Activated CD4-positive, alpha-beta T cell treated with anti-CD3 and anti-CD28 coated beads, Interleukin-2, amount 10 ng/mL, durations not matched to agents 7 days and 5 days (primary cell): ENCODE measurements around the gene TMEM271. TPM values are rescaled to one million over a fixed set of nuclear protein-coding genes. Genes with fewer than 3 reads are reported as not detected.

Source experiments
- CTCF ChIA-PET: fragments of 350-600 bp; sonication (Branson Sonifier 250); formaldehyde crosslinking; loops from one replicate; lab custom pipeline; 2021; ENCODE audit warnings: antibody characterized with exemption; lab: Charles Lee
- POLR2A ChIA-PET: fragments of 350-600 bp; sonication (Branson Sonifier 250); formaldehyde crosslinking; loops from one replicate; lab custom pipeline; 2021; ENCODE audit warnings: antibody characterized with exemption; lab: Charles Lee
- DNase-seq: peaks from one replicate; pipeline ENCODE4 v3.0.0-alpha.2; 2020
- H3K27ac Mint-ChIP-seq: one replicate; pipeline ENCODE4 v1.8.0; 2021; ENCODE audit warnings: mild to moderate bottlenecking, moderate library complexity, mixed read lengths
- H3K27me3 Mint-ChIP-seq: one replicate; pipeline ENCODE4 v1.8.0; 2021; ENCODE audit warnings: mixed read lengths
- H3K36me3 Mint-ChIP-seq: one replicate; pipeline ENCODE4 v1.8.0; 2021; ENCODE audit warnings: low read depth, mixed read lengths
- H3K4me1 Mint-ChIP-seq: one replicate; pipeline ENCODE4 v1.8.0; 2021; ENCODE audit warnings: mixed read lengths
- H3K4me3 Mint-ChIP-seq: one replicate; pipeline ENCODE4 v1.8.0; 2021; ENCODE audit warnings: mild to moderate bottlenecking, moderate library complexity, mixed read lengths
- H3K9me3 Mint-ChIP-seq: one replicate; pipeline ENCODE4 v1.8.0; 2021; ENCODE audit warnings: mixed read lengths
- total RNA-seq, 2 experiments: library from RNA; stranded (reverse); gene quantifications; one replicate each; pipeline ENCODE4 v1.2.3, GENCODE V29; 2021

TMEM271 gene
- total RNA-seq, 2 experiments from 2014 or later, result not detected

GRCh38 chr4:616911-617643, 41.0 kb upstream of the TMEM271 start:
- Mint-ChIP-seq H3K9me3 (peaks cover under 1% of the 10 kb centered on the region), H3K4me1 (no peaks in the 10 kb centered on the region), H3K4me3 (no peak overlapping the region), H3K36me3 (no peaks in the 10 kb centered on the region), H3K27ac (no peak overlapping the region), H3K27me3 (peaks cover 5% of the 10 kb centered on the region)
- DNase-seq, result no peak
- POLR2A ChIA-PET, result no interaction called here
- CTCF ChIA-PET, result no interaction called here

DNA sequence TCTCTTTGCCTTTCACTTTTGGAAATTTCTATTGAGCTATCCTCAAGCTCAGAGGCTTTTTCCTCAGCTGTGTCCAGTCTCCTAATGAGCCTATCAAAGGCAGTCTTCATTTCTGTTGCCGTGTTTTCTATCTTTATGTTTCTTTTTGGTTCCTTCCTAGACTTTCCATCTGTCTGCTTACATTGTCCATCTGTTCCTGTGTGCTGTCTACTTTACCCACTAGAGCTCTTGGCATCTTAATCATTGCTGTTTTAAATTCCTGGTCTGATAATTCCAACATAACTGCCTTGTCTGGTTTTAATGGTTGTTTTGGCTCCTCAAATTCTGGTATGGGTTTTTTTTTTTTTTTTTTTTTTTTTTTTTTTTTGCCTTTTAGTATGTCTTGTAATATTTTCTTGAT, 40.0 kb upstream of the TMEM271 start:
- DNase-seq, result no peak
- ChIA-PET CTCF (no interaction called here), POLR2A (no interaction called here)
- no peaks in the 10 kb centered on the region for H3K9me3 Mint-ChIP-seq
- no peaks in the 10 kb centered on the region for H3K4me1 Mint-ChIP-seq
- H3K36me3 Mint-ChIP-seq, result no peaks in the 10 kb centered on the region
- H3K27ac Mint-ChIP-seq, result no peak overlapping the region
- H3K27me3 Mint-ChIP-seq, result peaks cover 5% of the 10 kb centered on the region
- H3K4me3 Mint-ChIP-seq, result no peak overlapping the region

GRCh38 chr4:613126-613525, 37.0 kb upstream of the TMEM271 start:
- H3K4me3 Mint-ChIP-seq, result no peak overlapping the region
- POLR2A ChIA-PET, result no interaction called here
- DNase-seq, result no peak
- H3K9me3 Mint-ChIP-seq, result peaks cover 4% of the 10 kb centered on the region
- CTCF ChIA-PET, result no interaction called here
- H3K4me1 Mint-ChIP-seq, result no peaks in the 10 kb centered on the region
- H3K27ac Mint-ChIP-seq, result no peak overlapping the region
- peaks cover 9% of the 10 kb centered on the region for H3K27me3 Mint-ChIP-seq
- no peaks in the 10 kb centered on the region for H3K36me3 Mint-ChIP-seq

- DNase-seq, result no peak
- Mint-ChIP-seq H3K27ac (no peak overlapping the region), H3K9me3 (peaks cover 4% of the 10 kb centered on the region), H3K36me3 (no peaks in the 10 kb centered on the region), H3K4me1 (no peaks in the 10 kb centered on the region), H3K27me3 (peaks cover 9% of the 10 kb centered on the region), H3K4me3 (no peak overlapping the region)
- ChIA-PET POLR2A (no interaction called here), CTCF (no interaction called here)
These were observed 36.6 kb upstream of the TMEM271 start for GRCh38 chr4:612749-613125.

DNA sequence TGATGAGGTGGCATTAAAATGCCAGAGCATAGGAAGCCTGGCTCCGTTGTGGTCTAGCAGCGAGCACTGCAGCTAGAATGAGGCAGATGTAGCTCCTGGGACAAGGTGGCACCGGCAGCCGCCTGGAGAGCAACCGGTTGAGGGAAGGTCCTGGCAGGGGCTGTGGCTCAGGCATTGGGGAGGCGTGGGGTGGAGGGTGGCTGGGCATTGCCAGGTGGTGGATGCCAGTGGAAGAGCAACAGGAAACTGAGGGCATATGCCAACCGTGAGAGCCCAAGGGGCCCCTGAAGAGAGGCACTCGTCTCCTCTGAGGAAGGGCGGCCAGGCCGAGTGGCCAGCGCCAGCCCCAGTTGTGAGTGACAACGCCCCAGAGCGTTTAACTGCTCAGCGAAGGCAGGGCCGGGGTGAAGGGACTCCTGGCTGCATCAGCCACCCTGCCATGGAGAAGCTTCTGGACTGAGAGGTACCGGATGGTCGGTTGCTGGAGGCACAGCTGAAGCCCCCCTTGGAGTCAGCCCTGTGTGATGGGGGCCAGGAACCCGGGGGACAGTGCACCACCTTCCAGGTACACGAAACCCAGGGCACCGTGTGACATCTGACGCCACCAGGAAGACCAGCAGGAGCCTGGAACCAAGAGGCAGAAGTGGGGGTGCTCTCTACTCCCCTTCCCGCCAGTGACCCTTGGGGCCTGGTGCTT, 36.1 kb upstream of the TMEM271 start:
- Mint-ChIP-seq H3K4me1 (no peaks in the 10 kb centered on the region), H3K9me3 (peaks cover 4% of the 10 kb centered on the region), H3K27me3 (peaks cover 9% of the 10 kb centered on the region), H3K27ac (no peak overlapping the region), H3K36me3 (no peaks in the 10 kb centered on the region), H3K4me3 (no peak overlapping the region)
- ChIA-PET CTCF (no interaction called here), POLR2A (no interaction called here)
- no peak for DNase-seq

DNA sequence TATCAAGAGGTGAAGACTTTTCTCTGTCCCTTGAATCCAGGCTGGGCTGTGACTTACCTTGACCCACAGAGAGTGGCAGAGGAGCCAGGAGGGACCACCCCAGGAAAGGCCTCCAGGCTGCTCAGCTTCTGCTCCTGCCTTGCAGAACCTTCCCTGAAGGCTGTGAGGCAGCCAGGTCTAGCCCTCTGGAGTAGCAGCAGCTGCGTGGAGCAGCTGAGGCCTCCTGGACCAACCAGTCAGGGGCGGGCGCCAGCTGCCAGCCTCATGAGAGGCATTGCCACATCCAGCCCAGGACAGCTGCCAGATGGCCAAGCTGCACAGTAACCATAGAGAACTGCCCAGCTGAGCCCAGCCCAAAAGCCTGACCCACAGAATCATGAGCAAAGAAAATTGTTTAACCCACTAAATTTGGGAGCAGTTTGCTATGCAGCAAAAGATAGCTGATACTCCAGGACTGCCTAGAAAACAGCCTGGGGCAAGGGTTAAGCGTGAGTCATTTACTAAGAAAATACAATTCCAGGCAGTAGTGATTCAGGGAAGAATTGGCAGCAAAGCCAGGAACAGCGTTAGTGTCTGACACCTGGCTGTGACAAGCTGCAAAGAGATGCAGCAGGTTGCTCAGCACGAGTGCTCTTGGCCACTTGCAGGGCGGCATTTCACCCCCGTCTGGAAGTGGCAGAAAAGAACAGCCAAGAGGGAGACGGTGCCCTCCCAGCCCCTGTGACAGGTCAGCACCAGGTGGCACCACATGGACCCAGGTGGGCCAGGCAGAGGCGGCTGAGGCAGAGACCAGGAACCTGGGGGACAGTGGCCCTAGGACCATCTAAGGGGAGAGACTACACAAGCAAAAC, 34.5 kb upstream of the TMEM271 start:
- Mint-ChIP-seq H3K27me3 (peaks cover 7% of the 10 kb centered on the region), H3K9me3 (peaks cover 4% of the 10 kb centered on the region)
- DNase-seq, result no peak

DNA sequence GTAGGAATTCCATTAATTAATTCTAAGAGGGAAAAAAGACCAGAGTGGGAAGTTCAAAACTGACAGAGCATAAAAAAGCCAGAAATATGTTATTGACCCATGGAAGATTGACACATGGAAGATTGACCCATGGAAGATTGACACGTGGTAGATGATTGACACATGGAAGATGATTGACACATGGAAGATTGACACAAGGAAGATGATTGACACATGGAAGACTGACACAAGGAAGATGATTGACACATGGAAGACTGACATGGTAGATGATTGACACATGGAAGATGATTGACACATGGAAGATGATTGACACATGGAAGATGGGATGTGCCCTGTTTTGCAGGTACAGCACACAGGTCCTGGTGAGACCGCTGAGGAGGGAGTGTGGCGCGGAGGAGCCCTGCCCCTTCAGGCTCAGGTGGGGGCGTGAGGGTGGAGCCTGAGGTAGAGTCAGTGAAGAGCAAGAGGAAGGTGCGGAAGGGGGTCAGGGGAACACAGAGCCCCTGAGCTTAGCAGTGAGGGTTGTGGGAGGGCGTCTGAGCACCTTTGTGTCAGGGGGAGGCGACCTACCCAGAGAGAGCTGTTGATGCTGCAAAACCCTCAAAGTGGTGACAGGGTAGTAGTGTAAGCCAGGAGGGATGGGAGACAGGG, 33.4 kb upstream of the TMEM271 start:
- Mint-ChIP-seq H3K9me3 (peaks cover 4% of the 10 kb centered on the region), H3K36me3 (no peaks in the 10 kb centered on the region), H3K4me1 (no peaks in the 10 kb centered on the region), H3K27ac (no peak overlapping the region), H3K4me3 (no peak overlapping the region), H3K27me3 (peaks cover 3% of the 10 kb centered on the region)
- DNase-seq, result no peak
- CTCF ChIA-PET, result no interaction called here
- POLR2A ChIA-PET, result no interaction called here

More for the DNA sequence above, 34.5 kb upstream of the TMEM271 start:
- no peak overlapping the region for H3K27ac Mint-ChIP-seq
- CTCF ChIA-PET, result no interaction called here
- POLR2A ChIA-PET, result no interaction called here
- H3K4me3 Mint-ChIP-seq, result no peak overlapping the region
- no peaks in the 10 kb centered on the region for H3K36me3 Mint-ChIP-seq
- H3K4me1 Mint-ChIP-seq, result no peaks in the 10 kb centered on the region

DNA sequence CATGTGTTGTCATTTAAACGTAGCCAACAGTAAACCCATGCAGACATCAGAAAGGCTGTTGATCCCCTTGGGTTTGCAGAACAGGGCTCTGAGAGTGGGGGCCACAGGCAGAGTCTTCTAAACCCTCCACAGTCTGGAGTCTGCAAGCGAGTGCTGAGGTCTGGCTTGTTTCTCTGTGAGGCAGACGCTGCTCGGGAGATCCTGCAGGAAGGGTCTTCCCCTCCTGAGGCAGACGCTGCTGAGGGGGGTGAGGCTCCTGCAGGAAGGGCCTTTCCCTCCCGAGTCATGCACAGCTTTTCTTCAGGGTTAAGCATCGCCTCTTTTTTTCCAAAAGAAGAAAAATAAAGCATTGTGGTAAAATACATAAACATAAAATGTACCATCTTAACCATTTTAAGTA, 32.1 kb upstream of the TMEM271 start:
- peaks cover 5% of the 10 kb centered on the region for H3K4me1 Mint-ChIP-seq
- no peak overlapping the region for H3K27ac Mint-ChIP-seq
- H3K4me3 Mint-ChIP-seq, result no peak overlapping the region
- H3K27me3 Mint-ChIP-seq, result peaks cover 3% of the 10 kb centered on the region
- H3K9me3 Mint-ChIP-seq, result peaks cover 4% of the 10 kb centered on the region
- no peaks in the 10 kb centered on the region for H3K36me3 Mint-ChIP-seq
- no peak for DNase-seq
- POLR2A ChIA-PET, result no interaction called here
- CTCF ChIA-PET, result no interaction called here

- Mint-ChIP-seq H3K9me3 (peaks cover 4% of the 10 kb centered on the region), H3K27ac (no peak overlapping the region), H3K36me3 (no peaks in the 10 kb centered on the region), H3K4me3 (no peak overlapping the region), H3K4me1 (peaks cover 5% of the 10 kb centered on the region), H3K27me3 (peaks cover 3% of the 10 kb centered on the region)
- no peak for DNase-seq
- ChIA-PET CTCF (interaction anchor here (1.4 kb wide), 1 partner anchor 13 kb away, joined by 3 read pairs; no protein-coding TSS in a partner anchor), POLR2A (no interaction called here)
These were observed 29.8 kb upstream of the TMEM271 start for GRCh38 chr4:605702-606425.

DNA sequence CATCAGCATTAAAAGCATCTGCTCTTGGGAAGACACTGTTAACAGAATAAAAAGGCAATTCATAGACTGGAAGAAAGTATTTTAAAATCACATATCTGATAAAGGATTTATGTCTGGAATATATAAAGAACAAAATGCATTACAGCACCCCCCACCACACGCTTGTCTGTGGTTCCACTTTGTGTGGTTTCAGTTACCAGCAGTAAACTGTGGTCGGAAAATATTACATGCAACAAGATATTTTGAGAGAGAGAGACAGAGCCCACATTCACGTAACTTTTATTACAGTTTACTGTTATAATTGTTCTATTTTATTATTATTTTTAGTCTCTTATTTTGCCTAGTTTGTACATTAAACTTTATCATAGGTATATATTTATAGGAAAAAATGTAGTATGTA, 28.0 kb upstream of the TMEM271 start:
- ChIA-PET POLR2A (no interaction called here), CTCF (no interaction called here)
- no peak overlapping the region for H3K4me3 Mint-ChIP-seq
- no peak for DNase-seq
- peaks cover 5% of the 10 kb centered on the region for H3K4me1 Mint-ChIP-seq
- H3K9me3 Mint-ChIP-seq, result no peaks in the 10 kb centered on the region
- H3K27ac Mint-ChIP-seq, result no peak overlapping the region
- H3K36me3 Mint-ChIP-seq, result no peaks in the 10 kb centered on the region
- no peaks in the 10 kb centered on the region for H3K27me3 Mint-ChIP-seq

DNA sequence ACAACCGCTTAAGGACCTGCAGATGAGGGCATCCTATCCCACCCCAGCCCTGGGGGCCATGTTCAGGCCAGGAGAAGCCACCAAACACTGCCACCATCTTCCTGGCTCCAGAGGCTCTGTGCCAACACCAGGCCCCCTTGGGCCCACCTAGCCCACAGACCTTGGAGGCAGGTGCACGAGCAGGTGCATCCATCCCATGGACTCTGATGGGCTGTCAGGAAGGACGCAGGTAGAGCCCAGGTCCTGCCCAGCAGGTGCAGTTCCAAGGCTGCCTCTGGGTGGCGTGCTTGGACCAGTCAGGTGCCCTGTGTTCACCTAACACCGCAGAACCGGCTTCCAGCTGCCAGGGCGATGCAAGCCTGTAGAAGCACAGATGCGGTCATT, 26.5 kb upstream of the TMEM271 start:
- CTCF ChIA-PET, result no interaction called here
- DNase-seq, result peak; percentile 48
- POLR2A ChIA-PET, result no interaction called here

More for the DNA sequence above, 26.5 kb upstream of the TMEM271 start:
- Mint-ChIP-seq H3K4me1 (peaks cover 5% of the 10 kb centered on the region), H3K27me3 (peaks cover 2% of the 10 kb centered on the region), H3K4me3 (no peak overlapping the region), H3K9me3 (peaks cover 3% of the 10 kb centered on the region), H3K27ac (no peak overlapping the region), H3K36me3 (no peaks in the 10 kb centered on the region)
